BE2C (cell line): Measurements from ENCODE around the gene COPE.
A peak's percentile ranks its signal among the peaks of the same experiment; 100 is the strongest.

Source experiments
- DNase-seq: peaks from one replicate; pipeline ENCODE4 v3.0.0-alpha.2; 2020
- H3K27me3 ChIP-seq: fragments of 250-450 bp; sonication (Bioruptor Pico); 2 replicates; pipeline ENCODE4 v1.5.1; 2020; ENCODE audit warnings: mild to moderate bottlenecking
- H3K36me3 ChIP-seq: fragments of 250-450 bp; sonication (Bioruptor Pico); 2 replicates; pipeline ENCODE4 v1.5.1; 2020; ENCODE audit warnings: mild to moderate bottlenecking
- H3K4me1 ChIP-seq: fragments of 250-450 bp; sonication (Bioruptor Pico); 2 replicates; pipeline ENCODE4 v1.5.1; 2020
- H3K4me3 ChIP-seq: 2 replicates; pipeline ENCODE4 v1.5.1; 2011; ENCODE audit warnings: low read depth, low read length
- H3K9me3 ChIP-seq: fragments of 250-450 bp; sonication (Bioruptor Pico); 2 replicates; pipeline ENCODE4 v1.5.1; 2020
- TF ChIP-seq, protein P1 (sequence below): IDR thresholded peaks from 2 replicates; pipeline ENCODE4 v1.5.1; 2012; ENCODE audit warnings: mild to moderate bottlenecking, low read depth, low read length

Gene COPE

DNA sequence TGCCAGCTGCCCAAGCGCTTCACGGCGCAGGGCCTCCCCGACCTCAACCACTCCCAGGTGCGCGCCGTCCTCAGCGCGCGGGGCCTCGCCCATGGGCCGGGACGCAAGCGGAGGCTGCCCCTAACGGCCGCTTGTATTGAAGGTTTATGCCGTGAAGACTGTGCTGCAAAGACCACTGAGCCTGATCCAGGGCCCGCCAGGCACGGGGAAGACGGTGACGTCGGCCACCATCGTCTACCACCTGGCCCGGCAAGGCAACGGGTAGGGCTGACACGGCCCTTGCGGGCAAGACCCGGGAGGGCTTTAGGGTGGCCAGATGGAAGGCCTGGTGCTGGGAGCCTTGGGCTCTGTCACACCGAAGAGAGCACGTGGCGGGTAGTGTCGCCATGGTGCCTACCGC is 64.2 kb downstream of the COPE start:
- H3K4me3 ChIP-seq, result no peak overlapping the region
- no peaks in the 10 kb centered on the region for H3K9me3 ChIP-seq
- no peak for DNase-seq
- H3K4me1 ChIP-seq, result peaks cover 7% of the 10 kb centered on the region
- H3K36me3 ChIP-seq, result peaks cover 96% of the 10 kb centered on the region
- H3K27me3 ChIP-seq, result no peaks in the 10 kb centered on the region
- TF ChIP-seq, protein P1, sequence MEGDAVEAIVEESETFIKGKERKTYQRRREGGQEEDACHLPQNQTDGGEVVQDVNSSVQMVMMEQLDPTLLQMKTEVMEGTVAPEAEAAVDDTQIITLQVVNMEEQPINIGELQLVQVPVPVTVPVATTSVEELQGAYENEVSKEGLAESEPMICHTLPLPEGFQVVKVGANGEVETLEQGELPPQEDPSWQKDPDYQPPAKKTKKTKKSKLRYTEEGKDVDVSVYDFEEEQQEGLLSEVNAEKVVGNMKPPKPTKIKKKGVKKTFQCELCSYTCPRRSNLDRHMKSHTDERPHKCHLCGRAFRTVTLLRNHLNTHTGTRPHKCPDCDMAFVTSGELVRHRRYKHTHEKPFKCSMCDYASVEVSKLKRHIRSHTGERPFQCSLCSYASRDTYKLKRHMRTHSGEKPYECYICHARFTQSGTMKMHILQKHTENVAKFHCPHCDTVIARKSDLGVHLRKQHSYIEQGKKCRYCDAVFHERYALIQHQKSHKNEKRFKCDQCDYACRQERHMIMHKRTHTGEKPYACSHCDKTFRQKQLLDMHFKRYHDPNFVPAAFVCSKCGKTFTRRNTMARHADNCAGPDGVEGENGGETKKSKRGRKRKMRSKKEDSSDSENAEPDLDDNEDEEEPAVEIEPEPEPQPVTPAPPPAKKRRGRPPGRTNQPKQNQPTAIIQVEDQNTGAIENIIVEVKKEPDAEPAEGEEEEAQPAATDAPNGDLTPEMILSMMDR, result no peak

DNA sequence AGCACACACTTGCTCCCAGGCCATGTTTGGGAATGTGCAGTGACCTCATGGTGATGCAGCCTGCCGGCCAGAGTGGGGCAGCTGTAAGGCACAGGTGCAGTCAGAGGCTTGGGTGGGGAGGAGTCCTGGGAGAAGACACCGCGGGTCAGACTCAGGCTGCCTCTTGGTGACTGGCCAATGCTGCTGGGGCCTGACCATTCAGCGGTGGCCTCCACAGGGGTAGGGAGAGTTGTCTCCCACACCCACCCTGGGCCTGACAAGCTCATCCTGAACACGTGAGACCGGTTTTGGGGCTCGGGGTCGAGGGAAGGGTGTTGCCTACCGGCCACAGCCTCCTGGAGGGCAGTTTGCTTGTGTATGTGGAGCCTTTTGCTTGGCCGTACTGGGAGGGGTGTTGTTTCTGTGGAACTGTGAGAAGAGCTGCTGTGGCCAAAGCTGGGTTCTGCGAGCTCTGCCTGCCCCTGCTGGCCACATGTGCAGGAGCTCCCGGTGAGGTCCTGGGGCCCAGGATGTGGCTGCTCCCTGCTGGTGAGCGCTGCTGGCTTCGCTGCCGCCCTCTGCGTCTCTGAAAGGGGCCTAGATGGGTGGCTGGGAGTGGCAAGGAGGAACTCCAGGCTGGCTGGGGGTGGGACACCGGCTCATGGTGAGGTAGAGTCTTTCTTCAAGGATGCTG is 65.3 kb downstream of the COPE start:
- no peaks in the 10 kb centered on the region for H3K27me3 ChIP-seq
- H3K36me3 ChIP-seq, result peaks cover 93% of the 10 kb centered on the region
- TF ChIP-seq, protein P1, result 0 out of 2 replicates have a peak, but pooled peaks have one; percentile 8
- H3K4me1 ChIP-seq, result peaks cover 18% of the 10 kb centered on the region
- H3K4me3 ChIP-seq, result no peak overlapping the region
- no peak for DNase-seq
- no peaks in the 10 kb centered on the region for H3K9me3 ChIP-seq

DNA sequence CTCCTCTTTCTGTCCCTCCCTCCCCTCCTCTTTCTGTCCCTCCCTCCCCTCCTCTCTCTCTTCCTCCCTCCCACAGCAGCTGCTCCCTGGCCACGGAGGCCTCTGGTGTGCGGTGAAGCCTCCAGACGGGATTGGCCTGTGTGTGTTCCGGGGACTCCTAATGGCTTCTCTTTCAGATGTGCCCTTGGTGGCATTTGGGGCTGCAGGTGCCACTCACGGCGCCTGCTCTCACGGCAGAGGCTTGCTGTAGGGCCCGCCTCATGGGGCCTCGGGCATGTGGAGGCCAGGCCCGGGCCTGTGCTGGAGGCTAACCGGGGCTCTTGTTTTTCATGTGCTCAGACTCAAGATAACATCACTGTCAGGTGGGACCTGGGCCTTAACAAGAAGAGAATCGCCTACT is 66.5 kb downstream of the COPE start:
- DNase-seq, result no peak
- Histone ChIP-seq H3K27me3 (no peaks in the 10 kb centered on the region), H3K4me3 (no peak overlapping the region), H3K4me1 (peaks cover 31% of the 10 kb centered on the region), H3K36me3 (peaks cover 89% of the 10 kb centered on the region), H3K9me3 (no peaks in the 10 kb centered on the region)
- TF ChIP-seq, protein P1, result no peak

DNA sequence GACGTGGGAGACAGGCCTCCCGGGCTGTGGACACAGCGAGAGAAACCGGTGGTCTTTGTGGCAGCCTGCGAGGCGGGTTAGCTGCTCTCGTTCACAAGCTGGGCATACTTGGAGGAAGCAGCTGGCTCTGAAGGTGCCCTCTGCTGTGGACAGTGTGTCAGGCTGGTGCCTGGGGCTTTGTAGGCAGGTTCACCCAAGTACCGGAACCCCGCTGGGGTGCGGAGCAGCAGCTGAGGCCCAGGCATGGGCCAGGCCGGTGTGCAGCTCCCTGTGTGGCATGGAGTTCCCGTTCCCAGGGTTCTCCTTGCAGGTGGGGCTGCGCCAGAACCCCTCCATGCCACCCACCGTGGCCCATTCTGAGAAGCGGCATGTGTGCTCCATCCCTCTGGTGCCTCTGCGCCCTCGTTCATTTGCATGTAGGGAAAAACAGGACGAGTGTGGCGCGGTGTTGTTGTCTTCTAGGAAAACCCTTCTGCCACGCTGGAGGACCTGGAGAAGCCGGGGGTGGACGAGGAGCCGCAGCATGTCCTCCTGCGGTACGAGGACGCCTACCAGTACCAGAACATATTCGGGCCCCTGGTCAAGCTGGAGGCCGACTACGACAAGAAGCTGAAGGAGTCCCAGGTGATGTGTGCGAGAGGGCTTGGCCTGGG is 67.4 kb downstream of the COPE start:
- Histone ChIP-seq H3K36me3 (peaks cover 82% of the 10 kb centered on the region), H3K9me3 (no peaks in the 10 kb centered on the region), H3K4me3 (no peak overlapping the region), H3K27me3 (no peaks in the 10 kb centered on the region), H3K4me1 (peaks cover 39% of the 10 kb centered on the region)
- TF ChIP-seq, protein P1, result no peak
- no peak for DNase-seq

DNA sequence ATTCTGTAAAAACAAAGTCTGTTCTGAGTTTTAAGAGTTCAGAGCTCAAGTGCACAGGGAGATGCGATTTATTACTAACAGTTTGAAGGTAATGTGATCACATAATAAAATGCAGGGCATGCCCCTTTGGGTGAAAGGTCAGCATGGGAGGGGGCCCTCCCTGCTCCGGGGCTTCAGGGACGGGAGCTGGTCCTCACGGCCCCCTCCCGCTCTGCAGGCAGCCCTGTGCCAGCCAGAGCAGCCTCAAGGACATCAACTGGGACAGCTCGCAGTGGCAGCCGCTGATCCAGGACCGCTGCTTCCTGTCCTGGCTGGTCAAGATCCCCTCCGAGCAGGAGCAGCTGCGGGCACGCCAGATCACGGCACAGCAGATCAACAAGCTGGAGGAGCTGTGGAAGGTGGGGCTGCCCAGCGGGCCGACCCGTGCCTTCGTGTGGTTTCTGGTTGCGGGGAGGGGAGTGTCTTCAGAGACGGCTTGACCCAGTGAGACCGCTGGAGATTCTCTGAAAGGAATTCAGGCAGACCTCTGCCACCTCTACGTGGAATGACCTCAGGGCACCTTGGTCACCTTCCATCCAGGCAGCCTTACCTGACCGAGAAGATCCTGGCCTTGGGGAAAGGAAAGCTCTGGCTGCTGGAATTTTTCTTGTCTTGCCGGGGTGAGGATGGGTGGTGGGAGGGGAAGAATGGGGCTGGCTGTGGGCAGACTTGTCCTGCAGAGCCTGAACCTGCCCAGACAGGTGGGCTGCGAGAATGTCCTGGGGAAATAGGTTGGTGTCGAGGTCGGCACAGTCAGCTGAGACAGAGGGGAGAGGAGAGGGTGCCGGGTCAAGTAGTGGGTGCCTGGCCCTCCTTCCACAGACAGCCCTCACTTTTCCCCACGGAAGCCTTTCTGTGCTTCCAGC is 68.5 kb downstream of the COPE start:
- H3K4me1 ChIP-seq, result peaks cover 43% of the 10 kb centered on the region
- no peaks in the 10 kb centered on the region for H3K27me3 ChIP-seq
- TF ChIP-seq, protein P1, result no peak
- no peak overlapping the region for H3K4me3 ChIP-seq
- no peaks in the 10 kb centered on the region for H3K9me3 ChIP-seq
- no peak for DNase-seq
- peaks cover 78% of the 10 kb centered on the region for H3K36me3 ChIP-seq
